Fibroblast of lung (primary cell): Measurements from ENCODE around the gene AOC1.

ENCODE experiments used
- EZH2 ChIP-seq: IDR thresholded peaks from 2 replicates; pipeline ENCODE4 v1.5.1; 2012; ENCODE audit warnings: low read length, control low read depth, mild to moderate bottlenecking; ENCODE audit errors: missing control alignments
- TF ChIP-seq, protein P1 (sequence below), 2 donors: IDR thresholded peaks in 1 of 2; conservative IDR thresholded peaks in 1 of 2; 1 replicate in 1 of 2; 2 replicates in 1 of 2; pipeline ENCODE4 v1.5.1; 2011 to 2012; ENCODE audit warnings: low read length in 2 of 2, control low read depth in 1 of 2, inconsistent platforms in 1 of 2, low read depth in 1 of 2, mild to moderate bottlenecking in 1 of 2

DNA sequence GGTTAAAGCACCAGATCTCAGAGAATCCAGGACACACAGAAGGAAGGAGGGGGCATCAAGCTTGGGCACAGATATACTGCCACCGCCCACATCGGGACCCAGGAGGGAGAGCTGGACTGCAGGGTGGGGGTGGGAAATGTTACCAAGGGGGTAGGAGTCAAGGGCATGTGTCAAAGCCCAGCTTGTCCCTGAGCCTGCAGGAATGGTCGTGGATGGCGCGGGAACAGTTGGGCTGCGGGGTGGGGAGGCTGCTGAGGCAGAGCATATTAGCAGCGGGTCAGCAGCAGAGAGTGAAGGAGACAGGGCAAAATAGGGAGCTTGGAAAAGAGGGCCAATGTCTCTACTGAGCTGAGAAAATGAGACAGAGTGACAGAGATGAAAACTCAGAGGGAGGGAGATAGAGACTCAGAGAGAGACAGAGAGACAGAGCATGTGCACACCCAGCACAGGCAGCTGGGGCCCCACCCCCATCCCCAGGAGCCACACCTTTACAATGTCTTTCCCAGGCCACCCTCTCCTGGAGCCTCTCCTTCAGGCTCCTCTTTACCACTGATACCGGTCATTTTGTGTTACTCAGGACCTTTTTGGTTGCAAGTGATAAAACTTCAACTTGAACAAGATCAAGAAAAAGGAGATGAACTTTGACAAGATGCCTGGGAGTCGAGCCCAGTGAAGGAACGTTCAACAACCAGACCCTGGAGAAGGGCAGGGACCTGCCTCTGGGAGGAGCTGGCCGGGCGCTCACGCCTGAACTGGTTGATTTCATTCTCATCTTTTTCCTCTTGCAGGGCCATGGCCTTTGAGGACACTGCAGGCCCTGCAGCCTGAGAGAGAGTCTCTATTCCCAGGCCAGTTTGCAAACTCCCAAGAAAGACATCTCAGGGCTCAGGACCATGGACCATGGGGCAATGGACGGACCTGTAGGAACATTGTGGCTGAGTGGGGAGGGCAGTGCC is 50.0 kb downstream of the AOC1 start:
- TF ChIP-seq, protein P1, sequence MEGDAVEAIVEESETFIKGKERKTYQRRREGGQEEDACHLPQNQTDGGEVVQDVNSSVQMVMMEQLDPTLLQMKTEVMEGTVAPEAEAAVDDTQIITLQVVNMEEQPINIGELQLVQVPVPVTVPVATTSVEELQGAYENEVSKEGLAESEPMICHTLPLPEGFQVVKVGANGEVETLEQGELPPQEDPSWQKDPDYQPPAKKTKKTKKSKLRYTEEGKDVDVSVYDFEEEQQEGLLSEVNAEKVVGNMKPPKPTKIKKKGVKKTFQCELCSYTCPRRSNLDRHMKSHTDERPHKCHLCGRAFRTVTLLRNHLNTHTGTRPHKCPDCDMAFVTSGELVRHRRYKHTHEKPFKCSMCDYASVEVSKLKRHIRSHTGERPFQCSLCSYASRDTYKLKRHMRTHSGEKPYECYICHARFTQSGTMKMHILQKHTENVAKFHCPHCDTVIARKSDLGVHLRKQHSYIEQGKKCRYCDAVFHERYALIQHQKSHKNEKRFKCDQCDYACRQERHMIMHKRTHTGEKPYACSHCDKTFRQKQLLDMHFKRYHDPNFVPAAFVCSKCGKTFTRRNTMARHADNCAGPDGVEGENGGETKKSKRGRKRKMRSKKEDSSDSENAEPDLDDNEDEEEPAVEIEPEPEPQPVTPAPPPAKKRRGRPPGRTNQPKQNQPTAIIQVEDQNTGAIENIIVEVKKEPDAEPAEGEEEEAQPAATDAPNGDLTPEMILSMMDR (conservative IDR thresholded peaks at IDR 0.05 in 1 of 2, IDR thresholded peaks at IDR 0.05 in 1 of 2; ENCODE audit: low read depth in 1 of 2, low read length in 2 of 2), result no peak
- no peak for TF ChIP-seq EZH2
